IMR-90 (cell line): ENCODE data around the gene RAB3A. TPM values are rescaled to one million over a fixed set of nuclear protein-coding genes. Genes with fewer than 3 reads are reported as not detected.

Source experiments
- ATAC-seq: fragments of 200-7000 bp; cut with Tn5 transposase; 2 replicates; pipeline ENCODE4 v1.9.1; 2020; ENCODE audit warnings: low read depth, mild to moderate bottlenecking, moderate library complexity
- BruUV-seq: library from RNA; stranded (reverse); fragments of 400-500 nt; replicated peaks from 2 replicates; lab custom pipeline; 2021; lab: Mats Ljungman, UMichigan
- CTCF ChIA-PET: fragments of 300-600 bp; formaldehyde crosslinking; extraction: SDS; loops from one replicate; lab custom pipeline; 2021; ENCODE audit warnings: antibody characterized with exemption; lab: Yijun Ruan, JAX
- POLR2A ChIA-PET: fragments of 300-600 bp; sonication (Branson Sonifier 250); formaldehyde crosslinking; loops from one replicate; lab custom pipeline; 2022; ENCODE audit warnings: antibody characterized with exemption; ENCODE audit not compliant: unreplicated experiment; lab: Charles Lee
- DNase-seq: peaks from one replicate; pipeline ENCODE4 v3.0.0; 2013
- H2AFZ ChIP-seq: replicated peaks from 2 replicates; pipeline ENCODE3; 2013; ENCODE audit warnings: low read length, mild to moderate bottlenecking; ENCODE audit not compliant: poor library complexity
- H2AK5ac ChIP-seq: 2 replicates; pipeline ENCODE4 v1.6.1; 2013; ENCODE audit warnings: low read depth, low read length, inconsistent platforms
- H2AK9ac ChIP-seq: replicated peaks from 2 replicates; pipeline ENCODE3; 2013; ENCODE audit warnings: mild to moderate bottlenecking, low read depth, low read length, moderate library complexity; ENCODE audit not compliant: poor library complexity
- H2BK120ac ChIP-seq: 2 replicates; pipeline ENCODE4 v1.6.1; 2013; ENCODE audit warnings: low read depth, low read length, inconsistent platforms
- H2BK15ac ChIP-seq: 3 replicates; pipeline ENCODE4 v1.6.1; 2013; ENCODE audit warnings: low read depth, low read length, inconsistent platforms
- H2BK20ac ChIP-seq: 2 replicates; pipeline ENCODE4 v1.6.1; 2013; ENCODE audit warnings: low read depth, mild to moderate bottlenecking, inconsistent platforms, low read length, moderate library complexity
- H2BK5ac ChIP-seq: 2 replicates; pipeline ENCODE4 v1.6.1; 2013; ENCODE audit warnings: mild to moderate bottlenecking, low read depth, low read length, inconsistent platforms; ENCODE audit not compliant: poor library complexity, severe bottlenecking
- H3K14ac ChIP-seq: replicated peaks from 2 replicates; pipeline ENCODE4 v1.6.1; 2013; ENCODE audit warnings: low read depth, low read length, inconsistent platforms
- H3K18ac ChIP-seq: 2 replicates; pipeline ENCODE4 v1.6.1; 2013; ENCODE audit warnings: low read depth, low read length, control low read depth
- H3K23ac ChIP-seq: 2 replicates; pipeline ENCODE4 v1.6.1; 2013; ENCODE audit warnings: low read depth, low read length, inconsistent platforms
- H3K27ac ChIP-seq: 2 replicates; pipeline ENCODE4 v1.5.1; 2013; ENCODE audit warnings: mild to moderate bottlenecking, control low read depth, low read length; ENCODE audit not compliant: insufficient read depth
- H3K27me3 ChIP-seq: 2 replicates; pipeline ENCODE4 v1.6.1; 2013; ENCODE audit warnings: low read length; ENCODE audit not compliant: control insufficient read depth, insufficient read depth
- H3K36me3 ChIP-seq: 2 replicates; pipeline ENCODE4 v1.6.1; 2013; ENCODE audit warnings: low read length, mixed read lengths; ENCODE audit not compliant: control insufficient read depth, insufficient read depth
- H3K4ac ChIP-seq: 2 replicates; pipeline ENCODE4 v1.6.1; 2013; ENCODE audit warnings: low read depth, low read length, inconsistent platforms
- H3K4me1 ChIP-seq: 2 replicates; pipeline ENCODE4 v1.6.1; 2013; ENCODE audit warnings: low read length, mixed read lengths; ENCODE audit not compliant: control insufficient read depth, insufficient read depth
- H3K4me2 ChIP-seq: 2 replicates; pipeline ENCODE4 v1.6.1; 2013; ENCODE audit warnings: low read depth, mild to moderate bottlenecking, control low read depth, low read length, moderate library complexity
- H3K4me3 ChIP-seq: 2 replicates; pipeline ENCODE4 v1.5.1; 2013; ENCODE audit warnings: low read depth, mild to moderate bottlenecking, control low read depth, low read length, moderate library complexity; ENCODE audit not compliant: insufficient read depth
- H3K56ac ChIP-seq: 2 replicates; pipeline ENCODE4 v1.6.1; 2013; ENCODE audit warnings: low read length, inconsistent platforms; ENCODE audit not compliant: insufficient read depth; ENCODE audit errors: extremely low read depth
- H3K79me1 ChIP-seq, 2 experiments: 2 replicates each; pipeline ENCODE4 v1.6.1; 2013; ENCODE audit warnings: low read length in 2 of 2, inconsistent platforms in 1 of 2, low read depth in 1 of 2
- H3K9ac ChIP-seq: 2 replicates; pipeline ENCODE4 v1.6.1; 2013; ENCODE audit warnings: low read depth, low read length, control low read depth
- H3K9me1 ChIP-seq: 2 replicates; pipeline ENCODE4 v1.6.1; 2013; ENCODE audit warnings: low read length, inconsistent platforms; ENCODE audit not compliant: insufficient read depth
- H3K9me3 ChIP-seq: 2 replicates; pipeline ENCODE4 v1.6.1; 2013; ENCODE audit warnings: low read length; ENCODE audit not compliant: control insufficient read depth, insufficient read depth
- H4K20me1 ChIP-seq: 2 replicates; pipeline ENCODE4 v1.6.1; 2013; ENCODE audit warnings: low read length, inconsistent platforms; ENCODE audit not compliant: insufficient read depth
- H4K5ac ChIP-seq: 2 replicates; pipeline ENCODE4 v1.6.1; 2013; ENCODE audit warnings: mild to moderate bottlenecking, low read depth, low read length, control low read depth
- H4K8ac ChIP-seq, 2 experiments: 2 replicates each; pipeline ENCODE4 v1.6.1; 2013; ENCODE audit warnings: low read depth in 2 of 2, low read length in 2 of 2, control low read depth in 1 of 2, inconsistent platforms in 1 of 2
- H4K91ac ChIP-seq: 2 replicates; pipeline ENCODE4 v1.6.1; 2013; ENCODE audit warnings: low read depth, low read length, inconsistent platforms; ENCODE audit not compliant: insufficient read depth
- BHLHE40 ChIP-seq: fragments of 150-350 bp; IDR thresholded peaks from 2 replicates; pipeline ENCODE4 v1.6.1; 2016; ENCODE audit warnings: mild to moderate bottlenecking, low read depth, low read length
- CEBPB ChIP-seq: IDR thresholded peaks from 2 replicates; pipeline ENCODE4 v1.6.1; 2012; ENCODE audit warnings: low read depth, low read length, improper control_type of control experiment
- CHD1 ChIP-seq: IDR thresholded peaks from 2 replicates; pipeline ENCODE4 v1.6.1; 2012; ENCODE audit warnings: low read depth, low read length, improper control_type of control experiment
- FOS ChIP-seq: fragments of 150-350 bp; IDR thresholded peaks from 2 replicates; pipeline ENCODE4 v1.6.1; 2016; ENCODE audit warnings: low read depth, low read length
- MAFK ChIP-seq: IDR thresholded peaks from 2 replicates; pipeline ENCODE4 v1.6.1; 2012; ENCODE audit warnings: low read depth, low read length, improper control_type of control experiment
- MAZ ChIP-seq: IDR thresholded peaks from 2 replicates; pipeline ENCODE4 v1.6.1; 2012; ENCODE audit warnings: low read depth, mild to moderate bottlenecking, low read length, improper control_type of control experiment, moderate library complexity, borderline replicate concordance
- MXI1 ChIP-seq: IDR thresholded peaks from 2 replicates; pipeline ENCODE4 v1.6.1; 2012; ENCODE audit warnings: low read depth, mild to moderate bottlenecking, low read length, moderate library complexity, borderline replicate concordance
- NFE2L2 ChIP-seq: fragments of 150-350 bp; IDR thresholded peaks from 2 replicates; pipeline ENCODE4 v1.6.1; 2016; ENCODE audit warnings: low read depth, mild to moderate bottlenecking, low read length
- POLR2A ChIP-seq: IDR thresholded peaks from 2 replicates; pipeline ENCODE4 v1.6.1; 2012; ENCODE audit warnings: mild to moderate bottlenecking, low read depth, low read length
- RAD21 ChIP-seq: IDR thresholded peaks from 2 replicates; pipeline ENCODE4 v1.6.1; 2012; ENCODE audit warnings: low read length, improper control_type of control experiment
- RCOR1 ChIP-seq: IDR thresholded peaks from 2 replicates; pipeline ENCODE4 v1.6.1; 2012; ENCODE audit warnings: mild to moderate bottlenecking, low read length, improper control_type of control experiment; ENCODE audit not compliant: insufficient replicate concordance
- RFX5 ChIP-seq: IDR thresholded peaks from 2 replicates; pipeline ENCODE4 v1.8.0; 2012; ENCODE audit warnings: low read depth, mild to moderate bottlenecking, low read length, moderate library complexity
- SMC3 ChIP-seq: fragments of 150-350 bp; IDR thresholded peaks from 2 replicates; pipeline ENCODE4 v1.6.1; 2016; ENCODE audit warnings: low read depth, mild to moderate bottlenecking, antibody characterized with exemption, low read length, moderate library complexity
- WGBS, 2 experiments: methylation state at CpG; one replicate each; pipeline versions ENCODE4 v1.1.5 to v1.1.7; 2013; ENCODE audit warnings: missing lambda C conversion rate in 2 of 2; ENCODE audit not compliant: insufficient read length in 1 of 2; ENCODE audit errors: extremely low coverage in 2 of 2; 5-methylcytosine and 5-hydroxymethylcytosine counted together
- dilution Hi-C: fragments of 300-500 bp; cut with HindIII; formaldehyde crosslinking; loops from one replicate; pipeline ENCODE4 v1.14.3; 2018; ENCODE audit warnings: low sequenced_read_pairs; ENCODE audit not compliant: unreplicated experiment
- in situ Hi-C: fragments of 300-500 bp; cut with MboI; formaldehyde crosslinking; loops from 3 replicates; pipeline ENCODE4 v1.14.3; 2019; ENCODE audit warnings: low sequenced_read_pairs, inconsistent platforms, mixed read lengths
- intact Hi-C: fragments of 100-400 bp; cut with micrococcal nuclease; formaldehyde crosslinking; loops from 2 replicates; pipeline ENCODE4 v1.10.0; 2022
- polyA plus RNA-seq, 3 experiments: library from polyadenylated mRNA; depleted of rRNA; stranded (reverse); fragments of >200 nt; gene quantifications; 2 replicates each; pipeline ENCODE4 v1.2.3, GENCODE V29; 2012; ENCODE audit warnings: low replicate concordance in 1 of 3
- total RNA-seq: library from RNA; depleted of rRNA; stranded (reverse); fragments of >200 nt; gene quantifications from 2 replicates; pipeline ENCODE4 v1.2.3, GENCODE V29; 2012
- TF ChIP-seq, protein P1 (sequence below): conservative IDR thresholded peaks from 2 replicates; pipeline ENCODE4 v1.5.1; 2012; ENCODE audit warnings: mild to moderate bottlenecking, low read depth, low read length, improper control_type of control experiment
- TF ChIP-seq, protein P2 (sequence below): fragments of 150-350 bp; IDR thresholded peaks from 2 replicates; pipeline ENCODE4 v1.6.1; 2017; ENCODE audit warnings: mild to moderate bottlenecking, antibody characterized with exemption, low read length, low read depth
- TF ChIP-seq, protein P3 (sequence below): fragments of 150-350 bp; IDR thresholded peaks from 2 replicates; pipeline ENCODE4 v1.6.1; 2016; ENCODE audit warnings: low read depth, mild to moderate bottlenecking, low read length, moderate library complexity, borderline replicate concordance

RAB3A gene
- total and polyA plus RNA-seq, 2 of the 4 experiments (the other 2 are of a cell fraction), result 3.0 to 13.6 TPM

DNA sequence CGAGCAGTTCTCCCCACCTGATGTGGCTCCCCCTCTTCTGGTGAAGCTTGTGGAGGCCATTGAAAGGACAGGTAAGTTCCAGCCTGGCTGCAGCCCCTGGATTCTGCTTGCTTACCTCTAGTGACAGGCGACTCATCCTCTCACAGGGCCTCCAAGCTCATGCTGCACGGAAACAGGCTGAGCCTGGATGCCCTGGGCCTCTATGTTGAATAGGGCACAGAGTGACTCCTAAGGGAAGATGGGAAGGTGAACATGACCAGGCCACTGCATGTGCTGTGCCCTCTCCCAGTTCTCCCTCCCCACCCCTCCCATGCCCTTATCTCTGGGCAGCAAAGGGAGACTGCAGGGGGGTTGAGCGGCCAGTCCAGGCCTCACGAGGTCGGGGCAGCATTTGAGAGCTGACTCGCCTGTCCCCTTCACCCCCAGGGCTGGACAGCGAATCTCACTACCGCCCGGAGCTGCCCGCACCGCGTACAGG is 43.3 kb downstream of the RAB3A start:
- no peak overlapping the region for H3K27ac ChIP-seq
- H2BK5ac ChIP-seq, result no peak overlapping the region
- no peak overlapping the region for H3K9ac ChIP-seq
- CTCF ChIA-PET, result interaction anchor here (1.1 kb wide), 1 partner anchor 93 kb away, joined by 3 read pairs; no protein-coding TSS in a partner anchor
- in situ Hi-C loops (no loop called here), dilution Hi-C loops (no loop called here), intact Hi-C loops (no loop called here)
- peak overlapping the region; percentile 14; the same call in 1 of the 2 replicates for H2AK5ac ChIP-seq
- POLR2A ChIA-PET, result no interaction called here
- 0 out of 2 replicates have a peak overlapping the region, but pooled peaks have one; percentile 6 for H3K56ac ChIP-seq
- H3K18ac ChIP-seq, result no peak overlapping the region; the same call in 1 of the 2 replicates
- H3K79me1 ChIP-seq, result peaks cover 11 to 34% of the 10 kb centered on the region in 2 experiments
- ATAC-seq (no peak), DNase-seq (no peak)
- no peak overlapping the region for H4K91ac ChIP-seq
- no peak overlapping the region for H3K4me3 ChIP-seq
- no peaks in the 10 kb centered on the region for H3K27me3 ChIP-seq
- no peak overlapping the region for H3K4ac ChIP-seq
- peaks cover 33% of the 10 kb centered on the region for H3K36me3 ChIP-seq
- H3K4me2 ChIP-seq, result no peak overlapping the region; the same call in 1 of the 2 replicates
- H2AFZ ChIP-seq, result peak overlapping the region; percentile 87
- no peak overlapping the region for H2BK120ac ChIP-seq
- no peak overlapping the region for H2BK15ac ChIP-seq
- peaks cover 11% of the 10 kb centered on the region for H4K20me1 ChIP-seq
- no peak overlapping the region; a peak in 1 of 4 replicates for H4K8ac ChIP-seq
- peaks cover 15% of the 10 kb centered on the region for H3K4me1 ChIP-seq
- no peak overlapping the region for H2BK20ac ChIP-seq
- H3K9me3 ChIP-seq, result no peaks in the 10 kb centered on the region
- H3K9me1 ChIP-seq, result peaks cover 11% of the 10 kb centered on the region
- H4K5ac ChIP-seq, result no peak overlapping the region
- peak overlapping the region; percentile 90 for H2AK9ac ChIP-seq
- WGBS, 2 experiments, result no CpG with 5 or more reads among the region's 13 CpGs
- no peak overlapping the region for H3K23ac ChIP-seq
- BruUV-seq, result no TSS peak
- TF ChIP-seq RFX5, result no peak
- TF ChIP-seq SMC3, result no peak
- no peak for TF ChIP-seq FOS
- no peak for TF ChIP-seq POLR2A
- TF ChIP-seq, protein P1, sequence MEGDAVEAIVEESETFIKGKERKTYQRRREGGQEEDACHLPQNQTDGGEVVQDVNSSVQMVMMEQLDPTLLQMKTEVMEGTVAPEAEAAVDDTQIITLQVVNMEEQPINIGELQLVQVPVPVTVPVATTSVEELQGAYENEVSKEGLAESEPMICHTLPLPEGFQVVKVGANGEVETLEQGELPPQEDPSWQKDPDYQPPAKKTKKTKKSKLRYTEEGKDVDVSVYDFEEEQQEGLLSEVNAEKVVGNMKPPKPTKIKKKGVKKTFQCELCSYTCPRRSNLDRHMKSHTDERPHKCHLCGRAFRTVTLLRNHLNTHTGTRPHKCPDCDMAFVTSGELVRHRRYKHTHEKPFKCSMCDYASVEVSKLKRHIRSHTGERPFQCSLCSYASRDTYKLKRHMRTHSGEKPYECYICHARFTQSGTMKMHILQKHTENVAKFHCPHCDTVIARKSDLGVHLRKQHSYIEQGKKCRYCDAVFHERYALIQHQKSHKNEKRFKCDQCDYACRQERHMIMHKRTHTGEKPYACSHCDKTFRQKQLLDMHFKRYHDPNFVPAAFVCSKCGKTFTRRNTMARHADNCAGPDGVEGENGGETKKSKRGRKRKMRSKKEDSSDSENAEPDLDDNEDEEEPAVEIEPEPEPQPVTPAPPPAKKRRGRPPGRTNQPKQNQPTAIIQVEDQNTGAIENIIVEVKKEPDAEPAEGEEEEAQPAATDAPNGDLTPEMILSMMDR, result no peak
- TF ChIP-seq, protein P2, sequence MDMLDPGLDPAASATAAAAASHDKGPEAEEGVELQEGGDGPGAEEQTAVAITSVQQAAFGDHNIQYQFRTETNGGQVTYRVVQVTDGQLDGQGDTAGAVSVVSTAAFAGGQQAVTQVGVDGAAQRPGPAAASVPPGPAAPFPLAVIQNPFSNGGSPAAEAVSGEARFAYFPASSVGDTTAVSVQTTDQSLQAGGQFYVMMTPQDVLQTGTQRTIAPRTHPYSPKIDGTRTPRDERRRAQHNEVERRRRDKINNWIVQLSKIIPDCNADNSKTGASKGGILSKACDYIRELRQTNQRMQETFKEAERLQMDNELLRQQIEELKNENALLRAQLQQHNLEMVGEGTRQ, result no peak
- TF ChIP-seq MXI1, result no peak
- no peak for TF ChIP-seq CHD1
- TF ChIP-seq CEBPB, result no peak
- no peak for TF ChIP-seq RCOR1
- TF ChIP-seq MAZ, result no peak
- TF ChIP-seq MAFK, result no peak
- TF ChIP-seq BHLHE40, result no peak
- TF ChIP-seq, protein P3, sequence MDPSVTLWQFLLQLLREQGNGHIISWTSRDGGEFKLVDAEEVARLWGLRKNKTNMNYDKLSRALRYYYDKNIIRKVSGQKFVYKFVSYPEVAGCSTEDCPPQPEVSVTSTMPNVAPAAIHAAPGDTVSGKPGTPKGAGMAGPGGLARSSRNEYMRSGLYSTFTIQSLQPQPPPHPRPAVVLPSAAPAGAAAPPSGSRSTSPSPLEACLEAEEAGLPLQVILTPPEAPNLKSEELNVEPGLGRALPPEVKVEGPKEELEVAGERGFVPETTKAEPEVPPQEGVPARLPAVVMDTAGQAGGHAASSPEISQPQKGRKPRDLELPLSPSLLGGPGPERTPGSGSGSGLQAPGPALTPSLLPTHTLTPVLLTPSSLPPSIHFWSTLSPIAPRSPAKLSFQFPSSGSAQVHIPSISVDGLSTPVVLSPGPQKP, result no peak
- TF ChIP-seq NFE2L2, result no peak
- TF ChIP-seq RAD21, result no peak
- H3K14ac ChIP-seq, result no peak overlapping the region
